ENCODE measurements around the gene OR9A4. TPM values are rescaled to one million over a fixed set of nuclear protein-coding genes. Genes with fewer than 3 reads are reported as not detected.

OR9A4 gene
- total RNA-seq (ENCODE audit: unreplicated experiment) = not detected
- long read RNA-seq = 0 reads

- TF ChIP-seq, protein P1, sequence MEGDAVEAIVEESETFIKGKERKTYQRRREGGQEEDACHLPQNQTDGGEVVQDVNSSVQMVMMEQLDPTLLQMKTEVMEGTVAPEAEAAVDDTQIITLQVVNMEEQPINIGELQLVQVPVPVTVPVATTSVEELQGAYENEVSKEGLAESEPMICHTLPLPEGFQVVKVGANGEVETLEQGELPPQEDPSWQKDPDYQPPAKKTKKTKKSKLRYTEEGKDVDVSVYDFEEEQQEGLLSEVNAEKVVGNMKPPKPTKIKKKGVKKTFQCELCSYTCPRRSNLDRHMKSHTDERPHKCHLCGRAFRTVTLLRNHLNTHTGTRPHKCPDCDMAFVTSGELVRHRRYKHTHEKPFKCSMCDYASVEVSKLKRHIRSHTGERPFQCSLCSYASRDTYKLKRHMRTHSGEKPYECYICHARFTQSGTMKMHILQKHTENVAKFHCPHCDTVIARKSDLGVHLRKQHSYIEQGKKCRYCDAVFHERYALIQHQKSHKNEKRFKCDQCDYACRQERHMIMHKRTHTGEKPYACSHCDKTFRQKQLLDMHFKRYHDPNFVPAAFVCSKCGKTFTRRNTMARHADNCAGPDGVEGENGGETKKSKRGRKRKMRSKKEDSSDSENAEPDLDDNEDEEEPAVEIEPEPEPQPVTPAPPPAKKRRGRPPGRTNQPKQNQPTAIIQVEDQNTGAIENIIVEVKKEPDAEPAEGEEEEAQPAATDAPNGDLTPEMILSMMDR (IDR thresholded peaks at IDR 0.05; ENCODE audit: unreplicated experiment) = no peak
- H3K27ac Mint-ChIP-seq (ENCODE audit: unreplicated experiment) = no peak within 1 kb of the TSS
- H3K4me1 Mint-ChIP-seq (ENCODE audit: unreplicated experiment) = no peaks in the 10 kb centered on the region
- H3K4me3 Mint-ChIP-seq (ENCODE audit: unreplicated experiment) = no peak within 1 kb of the TSS
- no peaks in the 10 kb centered on the region for H3K27me3 Mint-ChIP-seq (ENCODE audit: unreplicated experiment)
- H3K9me3 Mint-ChIP-seq (ENCODE audit: unreplicated experiment) = no peaks in the 10 kb centered on the region
- DNase-seq (ENCODE audit: low spot score) = no peak
- no peaks in the 10 kb centered on the region for H3K36me3 Mint-ChIP-seq (ENCODE audit: low read depth, unreplicated experiment)
Observed at GRCh38 chr7:141916099-141916498, at the start of gene OR9A4. Gene OR9A4 (plus strand): TSS chr7:141916399. CDS start chr7:141918876, 2,477 bp downstream.

- no peak overlapping the region for H3K4me3 Mint-ChIP-seq (ENCODE audit: unreplicated experiment)
- no peak overlapping the region for H3K27ac Mint-ChIP-seq (ENCODE audit: unreplicated experiment)
- peaks cover 5% of the 10 kb centered on the region for H3K9me3 Mint-ChIP-seq (ENCODE audit: unreplicated experiment)
- H3K36me3 Mint-ChIP-seq (ENCODE audit: low read depth, unreplicated experiment) = no peaks in the 10 kb centered on the region
- DNase-seq (ENCODE audit: low spot score) = no peak
- H3K4me1 Mint-ChIP-seq (ENCODE audit: unreplicated experiment) = no peaks in the 10 kb centered on the region
- TF ChIP-seq, protein P1 (IDR thresholded peaks at IDR 0.05; ENCODE audit: unreplicated experiment) = no peak
- H3K27me3 Mint-ChIP-seq (ENCODE audit: unreplicated experiment) = no peaks in the 10 kb centered on the region
Observed at GRCh38 chr7:141866974-141867373, 49.2 kb upstream of the OR9A4 start.

DNA sequence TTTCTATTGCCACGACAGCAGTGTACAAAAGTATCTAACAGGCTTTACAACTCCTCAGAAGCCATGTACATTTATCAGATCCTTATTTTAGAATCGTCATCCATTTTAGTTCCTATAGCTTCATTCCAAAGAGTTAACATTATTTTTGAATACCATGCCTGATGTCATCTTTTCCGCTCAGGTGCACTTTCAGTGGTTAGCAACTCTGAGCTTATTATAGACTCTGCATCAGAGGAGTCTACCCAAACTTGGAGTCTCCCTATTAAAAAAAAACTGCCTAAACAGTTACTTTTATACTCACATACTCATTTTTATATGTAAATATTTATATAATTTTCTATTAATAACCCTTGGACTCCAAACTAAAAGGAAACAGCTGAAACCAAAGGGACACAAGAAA, 43.3 kb upstream of the OR9A4 start:
- no peaks in the 10 kb centered on the region for H3K36me3 Mint-ChIP-seq (ENCODE audit: low read depth, unreplicated experiment)
- no peak for DNase-seq (ENCODE audit: low spot score)
- TF ChIP-seq, protein P1 (IDR thresholded peaks at IDR 0.05; ENCODE audit: unreplicated experiment) = no peak
- no peaks in the 10 kb centered on the region for H3K27me3 Mint-ChIP-seq (ENCODE audit: unreplicated experiment)
- no peaks in the 10 kb centered on the region for H3K4me1 Mint-ChIP-seq (ENCODE audit: unreplicated experiment)
- H3K27ac Mint-ChIP-seq (ENCODE audit: unreplicated experiment) = no peak overlapping the region
- H3K4me3 Mint-ChIP-seq (ENCODE audit: unreplicated experiment) = no peak overlapping the region
- peaks cover 5% of the 10 kb centered on the region for H3K9me3 Mint-ChIP-seq (ENCODE audit: unreplicated experiment)

DNA sequence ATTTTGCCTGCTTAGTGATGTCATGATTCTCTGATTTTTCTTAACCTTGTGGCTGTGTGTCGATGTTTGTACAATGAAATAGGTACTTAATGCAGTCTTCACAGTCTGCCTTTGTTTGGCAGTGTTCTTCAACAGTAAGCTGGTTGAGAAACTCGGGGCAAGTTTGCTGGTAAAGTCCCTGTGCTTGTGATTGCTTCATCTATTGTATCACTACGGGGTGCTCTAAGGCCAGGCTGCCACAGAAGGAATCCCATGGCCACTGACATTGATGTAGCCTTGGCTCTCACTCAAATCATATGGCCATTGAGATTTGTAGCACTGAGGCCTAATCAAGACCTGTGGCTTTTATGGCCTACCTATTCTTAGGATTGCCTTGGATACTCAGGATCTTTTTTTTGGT, 41.4 kb upstream of the OR9A4 start:
- no peaks in the 10 kb centered on the region for H3K4me1 Mint-ChIP-seq (ENCODE audit: unreplicated experiment)
- H3K27ac Mint-ChIP-seq (ENCODE audit: unreplicated experiment) = no peak overlapping the region
- H3K36me3 Mint-ChIP-seq (ENCODE audit: low read depth, unreplicated experiment) = no peaks in the 10 kb centered on the region
- H3K4me3 Mint-ChIP-seq (ENCODE audit: unreplicated experiment) = no peak overlapping the region
- no peak for DNase-seq (ENCODE audit: low spot score)
- H3K9me3 Mint-ChIP-seq (ENCODE audit: unreplicated experiment) = peaks cover 5% of the 10 kb centered on the region
- TF ChIP-seq, protein P1 (IDR thresholded peaks at IDR 0.05; ENCODE audit: unreplicated experiment) = no peak
- no peaks in the 10 kb centered on the region for H3K27me3 Mint-ChIP-seq (ENCODE audit: unreplicated experiment)

GRCh38 chr7:141875453-141875852, 40.7 kb upstream of the OR9A4 start:
- H3K4me3 Mint-ChIP-seq (ENCODE audit: unreplicated experiment) = no peak overlapping the region

More at GRCh38 chr7:141875453-141875852, 40.7 kb upstream of the OR9A4 start:
- H3K27me3 Mint-ChIP-seq (ENCODE audit: unreplicated experiment) = no peaks in the 10 kb centered on the region
- H3K9me3 Mint-ChIP-seq (ENCODE audit: unreplicated experiment) = peaks cover 1% of the 10 kb centered on the region
- no peaks in the 10 kb centered on the region for H3K36me3 Mint-ChIP-seq (ENCODE audit: low read depth, unreplicated experiment)
- no peaks in the 10 kb centered on the region for H3K4me1 Mint-ChIP-seq (ENCODE audit: unreplicated experiment)
- TF ChIP-seq, protein P1 (IDR thresholded peaks at IDR 0.05; ENCODE audit: unreplicated experiment) = no peak
- H3K27ac Mint-ChIP-seq (ENCODE audit: unreplicated experiment) = no peak overlapping the region
- no peak for DNase-seq (ENCODE audit: low spot score)
